Psoas muscle (tissue), 8 donors: Measurements from ENCODE around the gene COPG2. TPM values are rescaled to one million over a fixed set of nuclear protein-coding genes. Genes with fewer than 3 reads are reported as not detected.
"Not testable (repeated sequence)": the region's sequence is repeated elsewhere in the genome, so short reads cannot be mapped to it uniquely, and the experiment has no call there.

Experiments
- ATAC-seq, 4 donors: fragments of 200-7000 bp; cut with Tn5 transposase; one replicate each; pipeline ENCODE4 v1.9.1; 2020; ENCODE audit warnings: moderate library complexity in 3 of 4, mild to moderate bottlenecking in 2 of 4
- DNase-seq, 2 donors: peaks; one replicate each; pipeline ENCODE4 v3.0.0-alpha.2; 2020
- H3K27ac ChIP-seq: fragments of 200-600 bp; one replicate; pipeline ENCODE4 v1.8.0; 2022
- H3K27me3 ChIP-seq, 3 donors: fragments of 200-600 bp in 1 of 3; one replicate each; pipeline versions ENCODE4 v1.6.1 to v1.8.0; 2013 to 2022; ENCODE audit warnings: low read length in 2 of 3, mild to moderate bottlenecking in 2 of 3, moderate library complexity in 1 of 3; ENCODE audit not compliant: insufficient read depth in 3 of 3
- H3K36me3 ChIP-seq, 2 donors: fragments of 200-600 bp in 1 of 2; one replicate each; pipeline versions ENCODE4 v1.6.1 to v1.8.0; 2013 to 2022; ENCODE audit warnings: low read depth in 1 of 2, mild to moderate bottlenecking in 1 of 2, moderate library complexity in 1 of 2; ENCODE audit not compliant: insufficient read depth in 1 of 2
- H3K4me1 ChIP-seq: fragments of 200-600 bp; one replicate; pipeline ENCODE4 v1.8.0; 2022
- H3K4me3 ChIP-seq: fragments of 200-600 bp; one replicate; pipeline ENCODE4 v1.8.0; 2022; ENCODE audit warnings: mild to moderate bottlenecking
- H3K9me3 ChIP-seq: fragments of 200-600 bp; one replicate; pipeline ENCODE4 v1.8.0; 2022
- WGBS, 3 donors: extraction: QIAGEN DNeasy Blood & Tissue Kit; methylation state at CpG; one replicate each; pipeline versions ENCODE4 v1.1.6 to v1.1.7; 2013; 5-methylcytosine and 5-hydroxymethylcytosine counted together
- intact Hi-C, 2 donors: fragments of 100-400 bp; cut with DNase I; formaldehyde crosslinking; loops; one replicate each; pipeline versions ENCODE4 v1.11.0 to v1.14.2; 2022
- polyA plus RNA-seq, 3 donors: library from polyadenylated mRNA; stranded (reverse); fragments of 200-250 nt; gene quantifications; one replicate each; pipeline ENCODE4 v1.2.3, GENCODE V29; 2013
- total RNA-seq, 4 donors: library from RNA; stranded (reverse); fragmentation: NEBNext Ultra II Directional in 2 of 4; extraction: Animal tissue kit (Norgen Biotek cat#: 25700) in 2 of 4; gene quantifications; one replicate each; pipeline versions ENCODE4 v1.2.1 to v1.2.4, GENCODE V29; 2021 to 2023
- TF ChIP-seq, protein P1 (sequence below): fragments of 200-600 bp; IDR thresholded peaks from one replicate; pipeline ENCODE4 v1.8.0; 2022; ENCODE audit warnings: antibody characterized with exemption
- donor health status: healthy with polysubstance abuse.
- donor health status: DM: no; HTN: no; CAD: no; lungs with moderate emphysema.
- donor health status: Bipolar disorder and iron deficiency.
- donor health status: healthy.
- donor health status: DM: yes; HTN: yes; CAD: no.
- donor health status: DM: no; HTN: no; CAD: no.
- donor health status: DM: no; HTN: no; CAD: no.
- donor health status: DM: yes; HTN: yes; CAD: no.

COPG2 gene
- total and polyA plus RNA-seq, 7 donors, result 9.6 to 21.5 (median 13.2) TPM

DNA sequence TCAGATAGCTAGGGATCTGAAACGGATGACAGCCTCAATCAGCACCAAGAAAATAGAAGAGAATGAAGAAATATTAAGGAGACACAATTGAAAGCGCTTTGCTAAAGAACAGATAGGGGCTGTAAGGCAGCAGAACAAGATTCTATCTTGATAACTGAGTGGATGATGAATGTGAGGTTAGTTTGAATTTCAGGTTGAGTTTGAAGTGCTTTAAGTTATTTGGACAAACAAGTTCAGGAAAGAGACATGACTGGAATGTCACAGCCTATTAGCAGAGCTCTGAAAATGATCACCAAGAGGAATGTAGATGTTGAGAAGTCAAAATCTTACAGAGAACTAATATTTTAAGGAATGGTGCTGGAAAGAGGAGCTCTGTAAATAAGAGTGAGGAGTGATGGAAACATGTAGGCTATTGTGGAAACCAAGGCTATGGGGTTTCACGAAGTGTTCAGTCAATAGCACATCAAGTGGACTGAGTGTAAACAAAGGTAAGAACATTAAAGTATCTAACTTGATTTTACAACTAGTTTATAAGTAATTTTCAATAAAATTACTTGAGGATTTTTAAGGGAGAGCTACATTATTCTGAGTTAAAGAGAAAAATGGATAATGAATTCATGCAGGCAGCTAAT lies 115.0 kb downstream of the COPG2 start:
- Histone ChIP-seq H3K4me3 (no peak overlapping the region), H3K36me3 (peaks cover 3 to 31% of the 10 kb centered on the region in 2 donors), H3K27ac (no peak overlapping the region), H3K4me1 (no peaks in the 10 kb centered on the region), H3K27me3 (no peaks in the 10 kb centered on the region), H3K9me3 (no peaks in the 10 kb centered on the region)
- no peak for DNase-seq
- no peak for ATAC-seq
- intact Hi-C loops, result no loop called here
- TF ChIP-seq, protein P1, sequence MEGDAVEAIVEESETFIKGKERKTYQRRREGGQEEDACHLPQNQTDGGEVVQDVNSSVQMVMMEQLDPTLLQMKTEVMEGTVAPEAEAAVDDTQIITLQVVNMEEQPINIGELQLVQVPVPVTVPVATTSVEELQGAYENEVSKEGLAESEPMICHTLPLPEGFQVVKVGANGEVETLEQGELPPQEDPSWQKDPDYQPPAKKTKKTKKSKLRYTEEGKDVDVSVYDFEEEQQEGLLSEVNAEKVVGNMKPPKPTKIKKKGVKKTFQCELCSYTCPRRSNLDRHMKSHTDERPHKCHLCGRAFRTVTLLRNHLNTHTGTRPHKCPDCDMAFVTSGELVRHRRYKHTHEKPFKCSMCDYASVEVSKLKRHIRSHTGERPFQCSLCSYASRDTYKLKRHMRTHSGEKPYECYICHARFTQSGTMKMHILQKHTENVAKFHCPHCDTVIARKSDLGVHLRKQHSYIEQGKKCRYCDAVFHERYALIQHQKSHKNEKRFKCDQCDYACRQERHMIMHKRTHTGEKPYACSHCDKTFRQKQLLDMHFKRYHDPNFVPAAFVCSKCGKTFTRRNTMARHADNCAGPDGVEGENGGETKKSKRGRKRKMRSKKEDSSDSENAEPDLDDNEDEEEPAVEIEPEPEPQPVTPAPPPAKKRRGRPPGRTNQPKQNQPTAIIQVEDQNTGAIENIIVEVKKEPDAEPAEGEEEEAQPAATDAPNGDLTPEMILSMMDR, result no peak
- 89 to 92% (median 91%) methylated on average over 3 of the region's 3 CpGs for WGBS, 3 donors

DNA sequence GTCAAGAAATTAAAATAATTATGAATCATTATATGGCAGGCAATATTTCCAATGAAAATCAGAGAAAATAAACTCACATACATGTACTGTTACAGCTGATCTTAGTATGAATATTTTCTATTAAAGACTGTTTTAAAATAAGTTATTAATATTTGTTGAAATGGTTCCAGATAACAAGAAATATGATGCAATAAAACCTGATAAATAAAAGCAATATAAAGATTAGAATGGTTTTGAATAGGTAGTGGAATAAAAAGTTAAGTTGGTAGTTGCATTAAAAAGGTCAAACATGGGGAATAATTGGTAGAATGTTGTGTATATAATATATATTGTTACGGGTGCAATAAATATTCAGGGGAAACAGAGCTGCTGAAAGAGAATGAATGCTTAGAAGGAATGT lies 124.2 kb downstream of the COPG2 start:
- TF ChIP-seq, protein P1, result no peak
- H3K4me3 ChIP-seq, result no peak overlapping the region
- intact Hi-C loops, result no loop called here
- no peak overlapping the region for H3K27ac ChIP-seq
- DNase-seq (no peak), ATAC-seq (no peak)
- H3K4me1 ChIP-seq, result no peaks in the 10 kb centered on the region
- H3K36me3 ChIP-seq, result peaks cover 0 to 30% of the 10 kb centered on the region in 2 donors
- no peaks in the 10 kb centered on the region for H3K27me3 ChIP-seq
- 96 to 100% (median 98%) methylated on average over 1 of the region's 1 CpG for WGBS, 3 donors
- no peaks in the 10 kb centered on the region for H3K9me3 ChIP-seq

DNA sequence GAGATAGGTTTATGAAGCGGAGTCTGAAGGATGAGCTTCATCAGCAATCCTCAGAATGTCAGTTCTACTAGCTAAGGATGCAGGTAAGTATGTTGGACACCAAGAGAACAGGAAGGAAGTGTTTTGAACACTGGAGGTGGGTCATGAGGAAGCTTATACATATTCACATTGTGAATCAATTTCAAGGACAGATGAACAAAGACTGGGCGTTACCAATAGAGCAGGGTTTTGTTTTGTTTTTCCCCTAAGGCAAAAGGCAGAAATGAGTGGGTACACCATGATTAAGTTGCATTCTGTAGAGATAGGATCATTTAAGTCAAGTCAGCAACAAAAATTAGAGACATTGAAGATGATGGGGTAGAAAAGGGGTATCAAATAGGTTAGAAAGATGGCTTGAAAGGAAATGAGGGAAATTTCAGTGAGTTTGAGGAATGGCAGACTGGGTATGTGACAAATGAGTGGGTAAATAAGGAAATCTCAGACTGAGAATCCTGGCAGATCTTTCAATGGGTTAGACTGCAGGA lies 125.0 kb downstream of the COPG2 start:
- H3K36me3 ChIP-seq, result peaks cover 0 to 24% of the 10 kb centered on the region in 2 donors
- H3K4me1 ChIP-seq, result no peaks in the 10 kb centered on the region
- H3K27ac ChIP-seq, result no peak overlapping the region
- ATAC-seq, result no peak
- TF ChIP-seq, protein P1, result no peak
- no peaks in the 10 kb centered on the region for H3K27me3 ChIP-seq
- no peak overlapping the region for H3K4me3 ChIP-seq
- intact Hi-C loops, result no loop called here
- no peak for DNase-seq
- WGBS, 3 donors, result 92 to 95% (median 93%) methylated on average over 2 of the region's 2 CpGs
- H3K9me3 ChIP-seq, result no peaks in the 10 kb centered on the region

DNA sequence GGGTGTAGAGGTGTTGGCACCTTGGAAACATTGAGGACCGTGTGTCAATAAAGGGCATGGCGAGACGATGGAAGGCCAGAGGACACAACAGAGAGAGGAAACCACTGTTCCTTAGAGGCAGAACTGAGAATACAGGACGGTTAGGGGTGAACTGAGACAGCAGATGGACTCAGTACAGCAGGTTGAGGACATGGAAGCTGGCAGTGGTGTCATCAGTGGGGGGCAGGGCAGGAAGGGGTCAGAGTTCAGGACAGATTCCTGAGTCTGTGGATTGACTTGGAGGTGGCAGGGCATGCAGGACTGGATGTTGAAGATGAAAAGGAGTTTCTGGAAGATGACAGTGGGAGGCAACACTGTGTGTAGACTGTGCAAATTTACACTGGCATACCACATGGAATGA lies 126.3 kb downstream of the COPG2 start:
- intact Hi-C loops, DNase-seq, H3K4me1 ChIP-seq, H3K27ac ChIP-seq, H3K9me3 ChIP-seq, H3K27me3 ChIP-seq, H3K4me3 ChIP-seq, ATAC-seq: not testable (repeated sequence)
- peaks cover 0 to 12% of the 10 kb centered on the region in 2 donors for H3K36me3 ChIP-seq
- WGBS, 3 donors, result 69 to 86% (median 75%) methylated on average over 4 of the region's 4 CpGs

DNA sequence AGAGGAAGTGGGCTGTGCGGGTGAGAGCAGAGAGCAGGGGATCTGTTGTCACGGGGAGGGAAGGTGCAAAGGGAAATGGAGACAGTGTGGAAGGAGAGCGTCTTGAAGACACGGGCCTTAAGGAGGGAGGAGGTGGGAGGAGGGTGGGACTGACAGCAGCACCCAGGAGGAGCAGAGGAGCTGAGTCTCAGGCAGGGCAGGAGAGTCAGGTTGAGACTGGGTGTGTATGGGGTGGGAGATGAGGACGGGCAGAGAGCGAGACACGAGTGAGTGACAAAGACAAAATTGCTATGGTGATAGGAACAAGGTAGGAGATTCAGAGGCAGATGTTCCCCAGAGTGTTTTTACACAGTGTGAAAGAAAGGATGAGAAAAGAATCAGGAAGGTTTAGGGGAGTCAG lies 127.3 kb downstream of the COPG2 start:
- H3K4me3 ChIP-seq, DNase-seq, H3K9me3 ChIP-seq, H3K36me3 ChIP-seq, H3K4me1 ChIP-seq, ATAC-seq, H3K27me3 ChIP-seq, H3K27ac ChIP-seq, intact Hi-C loops: not testable (repeated sequence)
- 87 to 90% (median 90%) methylated on average over 7 of the region's 7 CpGs for WGBS, 3 donors

DNA sequence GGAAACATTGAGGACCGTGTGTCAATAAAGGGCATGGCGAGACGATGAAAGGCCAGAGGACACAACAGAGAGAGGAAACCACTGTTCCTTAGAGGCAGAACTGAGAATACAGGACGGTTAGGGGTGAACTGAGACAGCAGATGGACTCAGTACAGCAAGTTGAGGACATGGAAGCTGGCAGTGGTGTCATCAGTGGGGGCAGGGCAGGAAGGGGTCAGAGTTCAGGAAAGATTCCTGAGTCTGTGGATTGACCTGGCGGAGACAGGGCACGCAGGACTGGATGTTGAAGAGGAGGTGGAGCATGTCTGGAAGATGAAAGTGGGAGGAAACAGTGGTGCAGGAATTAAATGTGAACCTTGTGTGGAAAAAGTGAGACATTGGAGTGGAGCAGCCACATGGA lies 130.7 kb downstream of the COPG2 start:
- H3K4me3 ChIP-seq, H3K27ac ChIP-seq, H3K36me3 ChIP-seq, DNase-seq, H3K4me1 ChIP-seq, ATAC-seq, intact Hi-C loops, H3K27me3 ChIP-seq, H3K9me3 ChIP-seq: not testable (repeated sequence)
- 83 to 94% (median 85%) methylated on average over 6 of the region's 6 CpGs for WGBS, 3 donors
